Left lung (tissue), 10 donors: ENCODE measurements around the gene TSHZ2. TPM values are rescaled to one million over a fixed set of nuclear protein-coding genes. Genes with fewer than 3 reads are reported as not detected.
"Not testable (repeated sequence)": the region's sequence is repeated elsewhere in the genome, so short reads cannot be mapped to it uniquely, and the experiment has no call there.

ENCODE experiments used
- ATAC-seq: fragments of 200-7000 bp; cut with Tn5 transposase; one replicate; pipeline ENCODE4 v1.9.1; 2020; ENCODE audit warnings: moderate library complexity
- DNase-seq, 4 donors: peaks; one replicate each; pipeline ENCODE4 v3.0.0-alpha.2; 2013 to 2020
- H3K27ac ChIP-seq, 2 donors: fragments of 200-600 bp; sonication (generic) in 1 of 2; one replicate each; pipeline versions ENCODE4 v1.5.0 to v1.8.0; 2020 to 2021
- H3K27me3 ChIP-seq, 2 donors: fragments of 200-600 bp; sonication (generic) in 1 of 2; one replicate each; pipeline versions ENCODE4 v1.5.0 to v1.8.0; 2020 to 2021
- H3K36me3 ChIP-seq, 2 donors: fragments of 200-600 bp; sonication (generic) in 1 of 2; one replicate each; pipeline versions ENCODE4 v1.5.0 to v1.8.0; 2020 to 2021
- H3K4me1 ChIP-seq, 2 donors: fragments of 200-600 bp; one replicate each; pipeline ENCODE4 v1.8.0; 2021
- H3K4me3 ChIP-seq, 2 donors: fragments of 200-600 bp; sonication (generic) in 1 of 2; one replicate each; pipeline versions ENCODE4 v1.5.0 to v1.8.0; 2020 to 2021; ENCODE audit warnings: mild to moderate bottlenecking in 1 of 2
- H3K9me3 ChIP-seq, 2 donors: fragments of 200-600 bp; sonication (generic) in 1 of 2; one replicate each; pipeline versions ENCODE4 v1.5.0 to v1.8.0; 2020 to 2021
- intact Hi-C, 2 donors: fragments of 100-400 bp; cut with DNase I; formaldehyde crosslinking; loops; one replicate each; pipeline versions ENCODE4 v1.11.2 to v1.14.2; 2022
- polyA plus RNA-seq, 6 donors: library from polyadenylated mRNA; unstranded; fragments of 120-200 nt; gene quantifications; one replicate each; pipeline ENCODE4 v1.2.1, GENCODE V29; 2013; ENCODE audit not compliant: insufficient read length in 6 of 6
- total RNA-seq, 2 donors: library from RNA; stranded (reverse); fragmentation: NEBNext Ultra II Directional; extraction: Animal tissue kit (Norgen Biotek cat#: 25700); gene quantifications; one replicate each; pipeline ENCODE4 v1.2.1, GENCODE V29; 2021
- TF ChIP-seq, protein P1 (sequence below), 2 donors: fragments of 200-600 bp; sonication (generic) in 1 of 2; IDR thresholded peaks; one replicate each; pipeline versions ENCODE4 v1.5.0 to v1.8.0; 2021; ENCODE audit warnings: antibody characterized with exemption in 2 of 2
- donor health status: DM: no; HTN: yes; CAD: no.
- donor health status: DM: no; HTN: no; CAD: no.

TSHZ2 gene
- total and polyA plus RNA-seq, 8 donors: 7.6 to 20.7 (median 13.9) TPM

DNA sequence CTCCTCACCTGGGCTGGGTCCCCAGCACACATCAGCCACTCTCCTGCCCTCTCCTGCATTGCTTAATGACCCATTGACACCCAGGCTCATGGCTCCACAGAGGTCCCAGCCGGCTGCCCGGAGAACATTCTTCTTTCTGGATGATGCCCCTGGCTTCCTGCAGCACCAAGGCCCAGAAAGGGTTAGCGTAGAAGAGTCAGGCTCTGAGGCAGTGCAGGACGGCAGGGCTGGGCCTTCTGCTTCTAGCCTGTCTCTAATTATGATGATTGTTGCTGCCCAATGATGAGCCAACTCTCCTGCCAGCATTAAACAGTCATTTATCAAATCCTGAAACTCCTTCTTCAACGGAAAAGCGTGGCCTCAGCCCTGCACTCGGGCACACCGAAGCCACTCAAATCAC is 555.0 kb downstream of the TSHZ2 start:
- TF ChIP-seq, protein P1, sequence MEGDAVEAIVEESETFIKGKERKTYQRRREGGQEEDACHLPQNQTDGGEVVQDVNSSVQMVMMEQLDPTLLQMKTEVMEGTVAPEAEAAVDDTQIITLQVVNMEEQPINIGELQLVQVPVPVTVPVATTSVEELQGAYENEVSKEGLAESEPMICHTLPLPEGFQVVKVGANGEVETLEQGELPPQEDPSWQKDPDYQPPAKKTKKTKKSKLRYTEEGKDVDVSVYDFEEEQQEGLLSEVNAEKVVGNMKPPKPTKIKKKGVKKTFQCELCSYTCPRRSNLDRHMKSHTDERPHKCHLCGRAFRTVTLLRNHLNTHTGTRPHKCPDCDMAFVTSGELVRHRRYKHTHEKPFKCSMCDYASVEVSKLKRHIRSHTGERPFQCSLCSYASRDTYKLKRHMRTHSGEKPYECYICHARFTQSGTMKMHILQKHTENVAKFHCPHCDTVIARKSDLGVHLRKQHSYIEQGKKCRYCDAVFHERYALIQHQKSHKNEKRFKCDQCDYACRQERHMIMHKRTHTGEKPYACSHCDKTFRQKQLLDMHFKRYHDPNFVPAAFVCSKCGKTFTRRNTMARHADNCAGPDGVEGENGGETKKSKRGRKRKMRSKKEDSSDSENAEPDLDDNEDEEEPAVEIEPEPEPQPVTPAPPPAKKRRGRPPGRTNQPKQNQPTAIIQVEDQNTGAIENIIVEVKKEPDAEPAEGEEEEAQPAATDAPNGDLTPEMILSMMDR (IDR thresholded peaks at IDR 0.05): no peak
- intact Hi-C loops: no loop called here
- Histone ChIP-seq H3K4me1 (peaks cover 0 to 1% of the 10 kb centered on the region in 2 donors), H3K27me3 (no peaks in the 10 kb centered on the region), H3K27ac (no peak overlapping the region), H3K4me3 (no peak overlapping the region), H3K9me3 (no peaks in the 10 kb centered on the region), H3K36me3 (no peaks in the 10 kb centered on the region)
- DNase-seq (no peak), ATAC-seq (no peak)

DNA sequence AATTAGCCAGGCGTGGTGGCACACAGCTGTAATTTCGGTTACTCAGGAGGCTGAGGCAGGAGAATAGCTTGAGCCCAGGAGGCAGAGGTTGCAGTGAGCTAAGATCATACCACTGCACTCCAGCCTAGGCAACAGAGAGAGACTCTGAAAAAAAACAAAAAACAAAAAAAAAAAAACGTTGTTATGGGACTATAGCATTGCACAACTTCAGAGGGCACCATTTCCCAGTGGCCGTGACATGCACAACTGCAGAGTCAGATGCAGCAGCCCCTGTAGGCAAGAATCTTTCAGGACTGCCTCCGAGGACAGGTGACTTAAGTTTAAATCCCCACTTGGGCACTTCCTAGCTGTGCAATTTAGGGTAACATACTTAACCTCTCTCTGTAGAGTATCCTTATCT is 557.5 kb downstream of the TSHZ2 start:
- H3K9me3 ChIP-seq: no peaks in the 10 kb centered on the region
- no peak overlapping the region for H3K4me3 ChIP-seq
- H3K27ac ChIP-seq: no peak overlapping the region
- TF ChIP-seq, protein P1 (IDR thresholded peaks at IDR 0.05): no peak
- intact Hi-C loops: no loop called here
- DNase-seq (no peak), ATAC-seq (no peak)
- peaks cover 0 to 10% of the 10 kb centered on the region in 2 donors for H3K4me1 ChIP-seq
- H3K27me3 ChIP-seq: no peaks in the 10 kb centered on the region
- H3K36me3 ChIP-seq: no peaks in the 10 kb centered on the region

DNA sequence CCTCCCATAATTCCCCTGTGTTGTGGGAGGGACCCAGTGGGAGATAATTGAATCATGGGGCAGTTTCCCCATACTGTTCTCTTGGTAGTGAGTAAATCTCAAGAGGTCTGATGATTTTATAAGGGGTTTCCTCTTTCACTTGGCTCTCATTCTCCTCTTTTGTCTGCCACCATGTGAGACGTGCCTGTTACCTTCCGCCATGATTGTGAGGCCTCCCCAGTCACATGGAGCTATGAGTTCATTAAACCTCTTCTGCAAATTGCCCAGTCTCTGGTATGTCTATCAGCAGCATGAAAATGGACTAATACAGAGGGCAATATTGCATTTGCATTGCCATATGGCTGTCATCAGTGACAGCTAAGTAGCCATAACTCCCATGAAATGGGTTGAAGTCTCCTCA is 558.3 kb downstream of the TSHZ2 start:
- Histone ChIP-seq H3K27ac (no peak overlapping the region), H3K9me3 (no peaks in the 10 kb centered on the region), H3K36me3 (no peaks in the 10 kb centered on the region), H3K4me3 (no peak overlapping the region), H3K4me1 (peaks cover 0 to 10% of the 10 kb centered on the region in 2 donors), H3K27me3 (no peaks in the 10 kb centered on the region)
- intact Hi-C loops: no loop called here
- TF ChIP-seq, protein P1 (IDR thresholded peaks at IDR 0.05): no peak
- ATAC-seq (no peak), DNase-seq (no peak)

DNA sequence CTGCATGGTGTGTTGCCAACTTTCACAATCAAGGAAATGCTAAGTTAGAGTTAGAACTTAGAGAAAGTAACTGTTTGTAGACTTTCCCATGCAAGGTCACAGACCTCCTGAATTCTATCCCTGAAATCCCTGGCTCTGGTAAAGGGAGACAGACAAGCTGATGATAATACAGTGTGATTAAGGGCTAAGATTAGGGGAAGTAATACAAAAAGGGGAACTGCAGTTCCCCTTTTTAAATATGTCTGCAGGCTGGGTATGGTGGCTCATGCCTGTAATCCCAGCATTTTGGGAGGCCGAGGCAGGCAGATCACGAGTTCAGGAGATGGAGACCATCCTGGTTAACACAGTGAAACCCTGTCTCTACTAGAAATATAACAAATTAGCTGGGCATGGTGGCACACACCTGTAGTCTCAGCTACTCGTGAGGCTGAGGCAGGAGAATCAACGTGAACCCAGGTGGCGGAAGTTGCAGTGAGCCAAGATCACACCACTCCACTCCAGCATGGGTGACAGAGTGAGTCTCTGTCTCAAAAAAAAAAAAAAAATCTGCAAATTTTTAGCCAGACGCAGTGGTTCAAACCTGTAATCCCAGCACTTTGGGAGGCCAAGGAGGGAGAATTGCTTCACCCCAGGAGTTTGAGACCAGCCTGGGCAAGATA is 560.6 kb downstream of the TSHZ2 start:
- DNase-seq, H3K27me3 ChIP-seq, H3K4me3 ChIP-seq, intact Hi-C loops, H3K9me3 ChIP-seq, H3K27ac ChIP-seq, H3K36me3 ChIP-seq: not testable (repeated sequence)
- peaks cover 0 to 10% of the 10 kb centered on the region in 2 donors for H3K4me1 ChIP-seq
- ATAC-seq: peak; percentile 24

DNA sequence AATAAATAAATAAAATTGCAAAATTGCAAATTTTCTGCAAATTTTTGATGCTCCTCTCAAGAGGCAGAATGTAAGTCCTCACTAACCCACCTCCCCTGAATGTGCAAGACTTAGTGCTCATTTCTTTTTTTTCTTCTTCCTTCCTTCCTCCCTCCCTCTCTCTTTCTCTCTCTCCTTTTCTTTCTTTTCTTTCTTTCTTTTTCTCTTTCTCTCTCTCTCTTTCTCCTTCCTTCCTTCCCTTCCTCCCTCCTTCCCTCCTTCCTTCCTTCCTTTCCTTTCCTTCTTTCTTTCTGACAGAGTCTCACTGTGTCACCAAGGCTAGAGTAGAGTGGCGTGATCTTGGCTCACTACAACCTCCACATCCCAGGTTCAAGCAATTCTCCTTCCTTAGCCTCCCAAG is 561.3 kb downstream of the TSHZ2 start:
- H3K4me3 ChIP-seq: no peak overlapping the region
- H3K36me3 ChIP-seq: no peaks in the 10 kb centered on the region
- DNase-seq (no peak), ATAC-seq (no peak)
- intact Hi-C loops: no loop called here
- no peaks in the 10 kb centered on the region for H3K9me3 ChIP-seq
- H3K4me1 ChIP-seq: peaks cover 0 to 10% of the 10 kb centered on the region in 2 donors
- no peaks in the 10 kb centered on the region for H3K27me3 ChIP-seq
- H3K27ac ChIP-seq: no peak overlapping the region
- TF ChIP-seq, protein P1 (IDR thresholded peaks at IDR 0.05): no peak

DNA sequence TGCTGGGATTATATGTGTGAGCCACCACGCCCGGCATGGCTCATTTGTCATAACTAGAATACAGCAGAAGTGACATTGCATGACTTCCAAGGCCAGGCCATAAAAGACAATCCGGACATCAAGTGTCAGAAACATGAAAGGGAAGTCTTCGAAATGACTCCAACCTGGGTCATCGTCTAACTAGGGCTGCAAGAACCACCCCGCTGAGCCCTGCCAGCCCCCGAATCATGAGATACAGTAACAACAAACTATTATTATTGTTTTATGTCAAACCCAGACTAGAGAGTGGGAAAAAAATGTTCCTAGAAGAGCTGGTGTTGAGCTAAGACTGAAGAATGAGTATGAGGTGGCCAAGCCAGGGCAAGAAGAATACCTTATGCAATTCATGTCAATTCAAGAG is 561.9 kb downstream of the TSHZ2 start:
- Histone ChIP-seq H3K4me1 (peaks cover 0 to 10% of the 10 kb centered on the region in 2 donors), H3K36me3 (no peaks in the 10 kb centered on the region), H3K27me3 (no peaks in the 10 kb centered on the region), H3K9me3 (no peaks in the 10 kb centered on the region), H3K27ac (no peak overlapping the region), H3K4me3 (no peak overlapping the region)
- TF ChIP-seq, protein P1 (IDR thresholded peaks at IDR 0.05): no peak
- no peak for DNase-seq
- intact Hi-C loops: no loop called here
- no peak for ATAC-seq
